ENCODE measurements around the gene CDC42SE2.

GRCh38 chr5:131363811-131364506, 100.1 kb downstream of the CDC42SE2 start:
- TF ChIP-seq CTCF (conservative IDR thresholded peaks at IDR 0.05; ENCODE audit: low read length) (no peak), EZH2phosphoT487 (IDR thresholded peaks at IDR 0.05; ENCODE audit: borderline replicate concordance, low read depth, low read length) (no peak)
